AG08396 (cell line): ENCODE measurements around the gene LRP8.

Source experiments
- DNase-seq: peaks from one replicate; pipeline ENCODE4 v3.0.0; 2012; ENCODE audit warnings: low spot score, mixed read lengths

Gene LRP8

DNA sequence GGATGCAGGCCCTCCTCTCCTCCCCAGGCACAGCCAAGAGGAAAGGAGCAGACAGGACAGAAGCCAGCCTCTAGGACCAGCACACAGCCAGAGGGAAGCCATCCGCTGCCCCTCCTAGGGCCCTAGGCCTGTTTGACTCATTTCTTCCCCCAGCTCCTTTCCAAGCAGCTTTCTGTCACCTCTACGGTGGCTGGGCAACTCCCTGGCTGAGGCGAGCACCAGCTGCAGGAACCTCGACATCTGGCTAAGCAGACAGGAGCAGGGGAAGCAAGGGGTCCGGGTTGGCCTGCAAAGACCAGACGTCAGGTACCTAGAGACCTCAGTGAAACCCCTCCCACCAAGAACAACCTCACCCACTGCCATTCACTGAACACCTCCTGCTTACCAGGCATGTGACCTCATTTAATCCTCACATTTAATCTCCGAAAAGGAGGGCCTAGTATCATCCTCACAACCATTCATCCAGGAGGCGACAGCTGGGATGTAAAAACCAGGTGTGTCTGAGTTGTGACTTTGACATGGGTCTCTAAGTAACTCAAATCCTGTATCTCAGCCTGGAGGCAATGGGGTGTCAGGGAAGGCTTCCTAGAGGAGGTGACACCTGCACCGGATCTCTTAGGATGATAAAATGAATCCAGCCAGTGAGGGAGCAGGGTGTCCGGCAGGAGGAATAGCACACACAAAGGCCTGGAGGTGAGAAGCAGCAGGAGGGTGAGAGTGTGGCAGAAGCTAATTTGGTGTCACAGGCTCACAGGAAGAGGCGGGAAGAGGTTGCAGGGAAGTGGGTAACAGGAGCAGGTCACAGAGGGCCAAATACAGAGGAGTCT, 5.9 kb downstream of the LRP8 start:
- no peak for DNase-seq

DNA sequence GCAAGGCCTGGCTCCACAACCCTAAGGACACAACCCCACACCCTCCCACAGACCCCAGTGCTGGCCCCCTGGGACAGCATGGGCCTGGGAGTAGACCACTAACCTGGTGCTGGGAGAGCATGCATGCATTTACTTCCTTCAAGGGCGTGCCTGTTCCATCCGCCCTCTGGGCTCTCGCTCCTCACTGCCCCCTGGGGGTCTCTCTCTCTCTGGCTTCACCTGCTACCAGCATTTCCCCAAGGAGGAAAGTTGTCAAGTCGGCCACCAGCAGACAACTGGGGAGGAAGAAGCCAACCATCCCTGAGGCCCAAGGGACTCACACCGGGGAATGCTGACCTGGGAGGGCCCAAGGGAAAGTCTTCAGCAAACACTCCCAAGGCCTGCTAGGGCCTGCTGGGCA, 6.5 kb downstream of the LRP8 start:
- no peak for DNase-seq

DNA sequence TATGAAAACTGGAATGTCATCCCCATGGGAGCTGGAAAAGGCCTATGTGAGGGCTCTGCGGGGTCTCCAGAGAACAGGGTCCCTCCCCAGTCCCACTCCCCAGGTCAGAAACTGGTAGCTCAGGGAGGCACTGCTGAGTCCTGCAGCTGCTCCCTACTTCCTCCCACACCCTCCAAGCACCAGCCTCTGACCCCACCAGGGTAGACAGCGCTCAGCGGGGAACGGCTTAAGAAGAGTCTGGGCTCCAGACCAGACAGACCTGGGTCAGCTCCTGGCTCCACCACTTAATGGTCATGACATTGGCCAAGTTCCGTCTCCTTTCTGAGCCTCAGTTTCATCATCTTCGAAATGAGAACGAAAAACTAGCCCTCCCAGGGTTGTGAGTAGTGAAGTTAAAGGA, 7.2 kb downstream of the LRP8 start:
- DNase-seq = no peak

DNA sequence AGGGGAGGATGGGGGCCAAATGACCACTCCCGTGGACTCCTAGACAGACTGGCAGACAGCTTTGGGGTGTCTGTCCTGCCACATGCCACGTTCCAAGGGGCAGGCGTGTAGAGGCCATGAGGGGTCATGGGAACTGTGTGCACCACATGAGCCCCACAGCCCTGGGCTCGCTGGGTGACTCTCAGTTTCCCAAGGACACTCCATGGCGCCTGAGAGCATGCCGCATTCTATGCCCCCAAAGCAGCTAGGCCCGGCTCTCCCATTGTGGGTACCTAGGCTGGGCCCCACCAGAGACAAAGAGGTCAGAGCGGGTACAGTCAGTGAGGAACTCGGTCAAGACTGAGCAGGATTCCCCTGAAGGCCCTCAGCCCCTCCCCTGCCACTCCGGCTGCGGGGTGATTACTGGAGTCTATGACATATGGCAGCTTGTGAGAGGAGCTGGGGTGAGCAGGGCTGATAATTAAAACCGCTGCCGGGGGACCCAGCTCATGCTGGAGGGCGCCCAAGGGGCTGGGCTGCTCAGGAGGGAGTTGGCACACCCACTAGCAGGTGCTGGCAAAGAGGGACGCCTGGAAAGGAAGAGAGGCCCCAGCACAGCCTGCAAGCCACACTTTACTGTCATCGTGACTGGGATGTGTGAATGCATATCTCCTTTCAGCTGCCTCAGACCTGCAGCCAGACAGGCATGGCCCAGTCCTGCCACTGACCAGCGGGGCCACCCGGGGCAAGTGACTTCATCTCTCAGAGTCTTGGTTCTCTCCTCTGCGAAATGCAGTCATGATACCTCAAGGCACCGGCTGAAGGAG, 8.4 kb downstream of the LRP8 start:
- DNase-seq = no peak

- no peak for DNase-seq
Observed at GRCh38 chr1:53317646-53318539, 10.0 kb downstream of the LRP8 start.

DNA sequence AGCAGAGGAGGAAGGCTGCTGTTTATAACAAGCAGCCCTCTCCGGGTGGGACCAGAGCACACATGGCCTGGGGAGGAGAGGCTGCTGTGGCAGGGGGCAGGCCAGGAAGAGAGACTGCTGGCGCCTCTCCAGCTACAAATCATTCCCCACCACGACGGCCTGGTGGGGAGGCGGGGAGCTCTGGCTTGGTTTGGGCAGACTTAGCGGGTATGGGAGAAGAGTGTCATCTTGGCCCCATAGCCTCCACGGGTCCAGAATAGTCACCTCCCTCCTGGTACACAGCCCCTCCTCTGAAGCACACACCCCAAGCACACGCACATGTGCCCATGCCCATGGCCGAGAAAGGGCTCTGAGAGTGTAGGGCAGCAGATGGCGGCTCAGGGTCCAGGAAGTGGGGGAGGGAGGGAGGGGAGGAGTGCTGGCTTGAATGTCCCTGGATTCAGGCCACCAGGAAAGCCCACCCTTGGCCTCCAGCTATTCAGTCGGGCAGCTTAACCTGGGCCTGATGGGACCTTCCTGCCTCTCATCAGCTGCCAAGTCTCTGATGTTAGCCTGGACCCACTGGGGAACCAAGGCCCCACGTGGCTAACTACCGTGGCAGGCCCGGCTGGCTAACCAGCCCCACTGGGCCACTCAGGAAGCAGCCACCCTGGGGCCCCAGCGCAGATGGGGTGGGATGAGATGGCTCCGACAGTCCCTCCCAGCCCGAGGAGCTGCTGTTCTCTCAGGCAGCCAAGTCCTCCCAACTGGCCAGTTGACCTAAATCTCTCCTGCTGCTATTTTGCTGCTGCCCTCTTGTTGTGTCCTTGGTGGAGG, 10.9 kb downstream of the LRP8 start:
- DNase-seq = no peak

DNA sequence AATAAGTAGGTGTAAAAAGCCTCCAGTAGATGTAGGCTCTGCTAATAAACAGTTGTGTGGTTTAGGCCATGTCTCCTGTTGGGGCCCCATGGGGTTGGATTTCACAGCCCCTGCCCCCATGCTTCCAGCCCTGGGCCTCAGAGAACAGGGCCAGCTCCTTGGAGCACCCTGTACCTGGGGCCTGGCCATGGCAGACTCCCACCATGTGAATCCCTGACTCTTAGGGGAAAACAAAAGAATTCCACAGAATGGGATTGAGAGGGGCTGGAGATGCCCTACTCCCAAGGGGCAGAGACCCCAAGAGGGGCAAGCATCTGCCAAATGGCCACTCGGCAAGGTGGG, 11.5 kb downstream of the LRP8 start:
- no peak for DNase-seq

DNA sequence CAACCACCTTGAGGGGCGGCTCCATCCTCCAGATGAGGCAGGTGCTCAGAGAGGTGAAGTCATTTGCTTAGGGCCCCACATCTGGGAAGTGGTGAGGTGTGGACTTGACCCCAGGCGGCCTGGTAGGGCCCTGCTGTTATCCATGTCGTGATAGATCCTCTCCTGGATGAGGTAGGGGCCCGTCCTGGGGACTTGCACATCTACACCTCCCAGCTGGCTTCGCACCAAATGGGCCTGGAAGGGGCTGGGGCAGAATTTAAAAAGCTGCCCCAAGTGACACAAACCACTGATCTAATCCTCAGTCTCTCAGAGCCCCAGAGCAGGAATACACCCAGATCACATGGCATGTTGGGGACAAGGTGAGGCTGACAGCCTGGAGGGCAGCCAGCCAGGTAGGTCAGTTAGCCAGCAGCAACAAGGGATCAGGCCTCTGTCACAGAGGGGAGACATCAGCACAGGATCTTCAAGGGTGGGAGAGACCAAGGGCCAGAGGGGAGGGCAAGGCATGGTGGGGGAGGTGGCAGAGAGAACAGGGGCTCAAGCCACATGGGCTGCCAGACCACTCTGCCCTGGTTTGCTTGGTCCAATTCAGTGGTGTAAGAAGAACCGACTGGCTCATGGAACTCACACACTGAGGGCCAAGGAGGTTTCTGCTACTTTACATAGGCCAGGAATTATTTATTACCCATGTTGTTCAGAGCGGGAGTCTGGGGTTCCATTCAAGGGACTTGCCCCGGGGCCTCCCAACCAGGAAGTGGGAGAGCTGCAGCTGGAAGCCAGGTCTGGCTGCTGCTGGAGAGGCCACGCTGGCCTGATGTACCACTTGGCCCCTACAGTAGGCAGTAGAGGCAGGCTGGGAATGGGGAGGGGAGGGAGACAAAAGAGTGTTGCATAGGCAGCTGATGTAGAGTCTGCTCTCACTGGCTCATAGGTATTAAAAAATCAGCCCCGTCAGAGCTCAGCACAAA, 12.1 kb downstream of the LRP8 start:
- DNase-seq = no peak

DNA sequence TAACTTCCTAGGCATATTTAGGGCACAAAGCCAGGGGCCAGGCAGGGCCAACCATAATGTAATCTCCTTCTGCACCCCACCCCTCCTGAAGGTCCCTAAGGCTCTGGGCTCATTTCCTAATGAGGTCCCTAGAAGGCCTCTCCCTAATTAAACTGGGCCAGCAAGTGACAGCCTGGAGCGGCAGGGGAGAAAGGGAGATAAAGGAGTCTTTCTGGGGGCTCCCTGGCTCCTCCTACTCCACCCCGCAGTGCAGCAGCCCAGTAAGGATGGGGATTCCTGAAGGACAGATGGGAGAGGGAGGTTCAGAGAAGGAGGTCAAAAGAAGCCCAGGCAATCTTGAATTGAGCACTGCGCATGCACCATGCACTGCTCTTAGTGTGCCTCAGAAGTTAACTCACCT, 12.8 kb downstream of the LRP8 start:
- no peak for DNase-seq

DNA sequence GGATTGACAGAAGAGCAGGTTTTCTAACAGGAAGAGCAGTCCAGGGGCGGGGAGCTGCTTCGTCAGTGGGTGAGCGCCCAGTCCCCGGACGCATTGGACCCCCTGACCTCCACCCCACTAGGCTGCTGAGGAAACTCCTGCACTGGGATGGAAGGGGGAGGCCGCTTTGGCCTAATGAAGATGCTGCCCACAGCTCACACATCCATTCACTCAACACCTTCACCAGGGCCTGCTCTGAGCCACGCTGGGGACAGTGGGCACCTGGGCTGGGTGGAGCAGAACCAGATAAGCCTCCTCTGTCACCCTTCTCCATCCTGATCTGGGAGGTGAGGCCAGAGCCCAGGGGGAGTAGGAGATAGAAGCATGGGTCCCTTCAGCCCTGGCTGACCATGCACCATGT, 13.3 kb downstream of the LRP8 start:
- no peak for DNase-seq

GRCh38 chr1:53314096-53314495, 13.8 kb downstream of the LRP8 start:
- no peak for DNase-seq

- no peak for DNase-seq
Observed at GRCh38 chr1:53313556-53313955, 14.3 kb downstream of the LRP8 start.

DNA sequence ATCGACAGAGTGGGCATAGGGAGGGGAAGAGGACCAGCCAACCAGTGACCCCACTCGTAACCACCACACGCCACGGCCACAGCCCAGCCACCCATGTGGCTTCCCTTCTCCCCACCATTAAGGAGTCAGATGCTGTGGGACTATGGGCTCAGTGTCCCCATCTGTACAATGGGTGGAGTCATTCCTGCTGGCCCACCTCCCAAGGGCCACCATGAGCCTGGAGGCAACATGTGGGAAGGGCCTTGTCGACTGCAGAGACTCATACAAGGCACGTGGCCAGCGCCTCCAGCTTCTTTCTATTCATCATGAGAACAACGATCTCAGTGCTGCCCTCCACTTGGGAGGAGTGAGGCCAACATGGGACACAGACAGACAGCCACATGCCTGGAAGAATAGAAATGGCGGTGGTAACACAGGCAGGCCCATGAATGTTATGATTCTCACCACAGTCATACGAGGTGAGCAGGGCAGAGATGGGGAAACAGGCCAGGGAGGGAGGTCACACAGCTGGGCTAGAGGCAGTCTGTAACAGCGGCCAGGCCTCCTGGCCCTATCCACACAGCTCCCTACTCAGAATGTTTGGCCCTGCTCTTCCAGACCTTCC, 16.1 kb downstream of the LRP8 start:
- no peak for DNase-seq

GRCh38 chr1:53310847-53311681, 16.8 kb downstream of the LRP8 start:
- no peak for DNase-seq

DNA sequence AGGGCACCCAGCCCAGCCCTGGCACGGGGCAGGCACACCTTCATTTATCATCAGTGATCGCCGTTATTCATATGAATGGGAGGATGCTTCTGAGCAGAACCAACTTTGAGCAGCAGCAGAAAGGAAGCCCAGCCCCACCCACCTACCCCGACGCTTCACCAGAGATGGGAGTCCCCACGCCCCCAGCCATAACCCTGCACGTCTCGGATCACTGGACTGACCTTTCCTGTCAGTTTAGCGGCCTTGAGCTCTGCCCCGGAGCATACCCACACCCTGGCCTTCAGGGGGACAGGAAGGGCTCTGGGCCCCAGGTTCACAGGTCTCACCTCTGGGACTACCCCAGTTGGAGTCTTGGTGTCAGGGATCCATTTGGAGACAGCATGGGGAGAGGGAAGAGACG, 18.1 kb downstream of the LRP8 start:
- DNase-seq = no peak

DNA sequence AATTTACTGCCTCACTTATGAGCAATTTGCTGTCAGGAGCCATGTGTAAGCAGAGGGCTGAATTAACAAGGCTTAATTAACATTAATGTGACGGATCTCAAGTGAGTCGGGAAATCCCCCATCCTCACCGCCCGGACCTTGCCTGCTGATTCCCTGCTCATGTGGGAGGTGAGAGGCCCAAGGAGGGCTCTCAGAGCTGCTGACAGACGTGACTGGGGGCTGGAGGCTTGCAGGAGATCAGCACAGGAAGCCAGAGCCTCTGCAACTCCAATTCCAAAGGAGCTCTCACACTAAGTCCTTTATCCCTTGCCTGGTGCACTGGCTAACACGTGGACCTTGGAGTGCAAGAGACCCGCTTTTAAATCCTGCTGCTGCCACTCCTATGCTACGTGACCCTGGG, 19.4 kb downstream of the LRP8 start:
- DNase-seq = no peak

DNA sequence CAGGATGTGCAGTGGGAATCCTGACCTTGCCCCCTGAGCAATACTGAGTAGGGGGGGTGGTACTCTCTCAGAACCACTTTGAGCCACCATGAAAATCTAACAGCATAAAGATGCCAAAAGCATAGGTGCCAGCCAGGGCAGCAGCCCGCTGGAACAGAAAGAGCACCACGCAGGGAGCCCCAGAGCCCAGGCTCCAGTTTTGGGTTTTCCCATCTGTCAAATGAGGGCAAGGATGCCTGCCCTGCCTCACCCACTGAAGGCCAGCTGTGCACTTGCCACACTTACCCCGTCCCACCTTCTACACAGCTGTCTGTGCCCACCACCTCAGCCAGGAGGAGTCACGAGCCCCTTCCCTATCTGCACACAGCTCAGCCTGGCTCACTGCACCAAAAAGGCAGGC, 20.8 kb downstream of the LRP8 start:
- DNase-seq = no peak

DNA sequence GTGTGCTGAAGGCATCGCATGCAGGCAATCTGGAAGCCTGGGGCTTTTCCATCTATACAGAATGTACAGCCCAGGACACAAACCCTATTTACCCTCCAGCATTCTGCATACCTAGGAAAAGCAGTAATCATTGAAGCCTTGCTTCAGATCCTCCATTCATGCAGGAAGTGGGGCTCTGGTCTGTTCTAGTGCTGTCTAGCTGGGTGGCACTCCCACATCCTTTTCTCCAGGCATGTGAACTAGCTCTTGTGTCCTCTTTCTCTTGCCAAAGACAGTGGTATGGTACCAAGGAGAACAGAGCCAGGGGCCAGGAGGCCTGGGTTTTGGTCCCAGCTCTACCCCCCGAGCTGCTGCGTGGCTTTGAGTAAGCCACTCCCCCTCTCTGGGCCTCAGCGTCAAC, 21.7 kb downstream of the LRP8 start:
- no peak for DNase-seq

DNA sequence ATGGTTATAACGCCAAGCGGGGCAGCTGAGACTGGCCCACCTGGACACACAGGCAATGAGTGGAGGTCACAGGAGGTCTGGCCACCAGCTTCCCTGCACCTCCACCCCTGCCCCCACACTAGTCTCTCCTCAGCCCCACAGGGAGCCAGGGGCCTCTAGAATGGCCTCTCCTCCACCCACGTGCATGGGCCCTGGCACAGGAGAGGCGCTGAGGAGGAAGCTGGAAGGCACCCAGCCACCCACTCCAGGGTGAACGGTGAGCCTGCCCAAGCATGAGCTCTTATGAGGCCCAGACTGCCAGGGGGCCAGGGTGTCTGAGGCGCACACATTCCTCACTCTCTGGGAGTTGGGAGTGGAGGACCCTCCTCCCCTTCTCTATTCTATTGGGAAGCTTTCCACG, 22.2 kb downstream of the LRP8 start:
- no peak for DNase-seq
